Psoas muscle (tissue), 8 donors: ENCODE data around the gene UTP25. TPM values are rescaled to one million over a fixed set of nuclear protein-coding genes. Genes with fewer than 3 reads are reported as not detected.
"Not testable (repeated sequence)": the region's sequence is repeated elsewhere in the genome, so short reads cannot be mapped to it uniquely, and the experiment has no call there.

Experiments
- ATAC-seq, 4 donors: fragments of 200-7000 bp; cut with Tn5 transposase; one replicate each; pipeline ENCODE4 v1.9.1; 2020; ENCODE audit warnings: moderate library complexity in 3 of 4, mild to moderate bottlenecking in 2 of 4
- DNase-seq, 2 donors: peaks; one replicate each; pipeline ENCODE4 v3.0.0-alpha.2; 2020
- H3K27ac ChIP-seq: fragments of 200-600 bp; one replicate; pipeline ENCODE4 v1.8.0; 2022
- H3K27me3 ChIP-seq, 3 donors: fragments of 200-600 bp in 1 of 3; one replicate each; pipeline versions ENCODE4 v1.6.1 to v1.8.0; 2013 to 2022; ENCODE audit warnings: low read length in 2 of 3, mild to moderate bottlenecking in 2 of 3, moderate library complexity in 1 of 3; ENCODE audit not compliant: insufficient read depth in 3 of 3
- H3K36me3 ChIP-seq, 2 donors: fragments of 200-600 bp in 1 of 2; one replicate each; pipeline versions ENCODE4 v1.6.1 to v1.8.0; 2013 to 2022; ENCODE audit warnings: low read depth in 1 of 2, mild to moderate bottlenecking in 1 of 2, moderate library complexity in 1 of 2; ENCODE audit not compliant: insufficient read depth in 1 of 2
- H3K4me1 ChIP-seq: fragments of 200-600 bp; one replicate; pipeline ENCODE4 v1.8.0; 2022
- H3K4me3 ChIP-seq: fragments of 200-600 bp; one replicate; pipeline ENCODE4 v1.8.0; 2022; ENCODE audit warnings: mild to moderate bottlenecking
- H3K9me3 ChIP-seq: fragments of 200-600 bp; one replicate; pipeline ENCODE4 v1.8.0; 2022
- CTCF ChIP-seq: fragments of 200-600 bp; IDR thresholded peaks from one replicate; pipeline ENCODE4 v1.8.0; 2022; ENCODE audit warnings: antibody characterized with exemption
- WGBS, 3 donors: extraction: QIAGEN DNeasy Blood & Tissue Kit; methylation state at CpG; one replicate each; pipeline versions ENCODE4 v1.1.6 to v1.1.7; 2013; 5-methylcytosine and 5-hydroxymethylcytosine counted together
- intact Hi-C, 2 donors: fragments of 100-400 bp; cut with DNase I; formaldehyde crosslinking; loops; one replicate each; pipeline versions ENCODE4 v1.11.0 to v1.14.2; 2022
- polyA plus RNA-seq, 3 donors: library from polyadenylated mRNA; stranded (reverse); fragments of 200-250 nt; gene quantifications; one replicate each; pipeline ENCODE4 v1.2.3, GENCODE V29; 2013
- total RNA-seq, 4 donors: library from RNA; stranded (reverse); fragmentation: NEBNext Ultra II Directional in 2 of 4; extraction: Animal tissue kit (Norgen Biotek cat#: 25700) in 2 of 4; gene quantifications; one replicate each; pipeline versions ENCODE4 v1.2.1 to v1.2.4, GENCODE V29; 2021 to 2023
- donor health status: healthy with polysubstance abuse.
- donor health status: DM: no; HTN: no; CAD: no; lungs with moderate emphysema.
- donor health status: Bipolar disorder and iron deficiency.
- donor health status: healthy.
- donor health status: DM: yes; HTN: yes; CAD: no.
- donor health status: DM: no; HTN: no; CAD: no.
- donor health status: DM: no; HTN: no; CAD: no.
- donor health status: DM: yes; HTN: yes; CAD: no.

UTP25 gene
- total and polyA plus RNA-seq, 7 donors = 1.9 to 5.4 (median 3.9) TPM

GRCh38 chr1:209901211-209901610 lies 73.4 kb downstream of the UTP25 start:
- no peak for TF ChIP-seq CTCF
- ATAC-seq (no peak), DNase-seq (no peak)
- 89 to 92% (median 91%) methylated on average over 2 of the region's 2 CpGs for WGBS, 3 donors
- no peak overlapping the region for H3K4me3 ChIP-seq
- no peak overlapping the region for H3K27ac ChIP-seq
- no peaks in the 10 kb centered on the region for H3K27me3 ChIP-seq
- intact Hi-C loops = no loop called here
- no peaks in the 10 kb centered on the region for H3K9me3 ChIP-seq
- H3K4me1 ChIP-seq = no peaks in the 10 kb centered on the region
- H3K36me3 ChIP-seq = no peaks in the 10 kb centered on the region

- 79 to 100% methylated on average over 1 of the region's 1 CpG; no CpG with 5 or more reads in 1 of the 3 donors for WGBS, 3 donors
- H3K27ac ChIP-seq, intact Hi-C loops, H3K27me3 ChIP-seq, H3K36me3 ChIP-seq, H3K4me3 ChIP-seq, DNase-seq, H3K9me3 ChIP-seq, H3K4me1 ChIP-seq, ATAC-seq: not testable (repeated sequence)
Observed at GRCh38 chr1:209904774-209905173, 77.0 kb downstream of the UTP25 start.

Other genes with a start within 250 kb of the UTP25 start
- gene CAMK1G, start 244.3 kb upstream of the UTP25 start, total RNA-seq = under 1 TPM in 2 of 4 donors, not detected in 2; 0.42 to 0.50 TPM
- gene CAMK1G, start 244.3 kb upstream of the UTP25 start, polyA plus RNA-seq = 1 to 10 TPM in 1 of 3 donors, under 1 TPM in 1, not detected in 1; 0.04 to 1.4 TPM
- gene LAMB3, start 175.5 kb upstream of the UTP25 start, total RNA-seq = 1 to 10 TPM in 3 of 4 donors, under 1 TPM in 1; 0.88 to 2.7 (median 1.8) TPM
- 1 to 10 TPM in 2 of 3 donors, under 1 TPM in 1; 0.98 to 2.6 (median 2.0) TPM for gene LAMB3, start 175.5 kb upstream of the UTP25 start, polyA plus RNA-seq
- 100 to 1,000 TPM in 2 of 4 donors, 10 to 100 TPM in 2; 50.0 to 468 (median 92.8) TPM for gene G0S2, start 152.6 kb upstream of the UTP25 start, total RNA-seq
- 100 to 1,000 TPM in 1 of 3 donors, 10 to 100 TPM in 2; 49.9 to 561 (median 89.0) TPM for gene G0S2, start 152.6 kb upstream of the UTP25 start, polyA plus RNA-seq
- 1 to 10 TPM; 1.3 to 3.0 (median 2.1) TPM for gene HSD11B1, start 123.1 kb upstream of the UTP25 start, total RNA-seq
- gene HSD11B1, start 123.1 kb upstream of the UTP25 start, polyA plus RNA-seq = 1 to 10 TPM; 1.0 to 2.0 (median 1.2) TPM
- 1 to 10 TPM in 3 of 4 donors, under 1 TPM in 1; 0.84 to 2.0 (median 1.8) TPM for gene TRAF3IP3, start 71.9 kb upstream of the UTP25 start, total RNA-seq
- under 1 TPM; 0.23 to 0.35 (median 0.27) TPM for gene TRAF3IP3, start 71.9 kb upstream of the UTP25 start, polyA plus RNA-seq
- gene C1orf74, start 43.4 kb upstream of the UTP25 start, total RNA-seq = 1 to 10 TPM in 2 of 4 donors, under 1 TPM in 2; 0.54 to 1.4 (median 0.99) TPM
- 1 to 10 TPM in 2 of 3 donors, under 1 TPM in 1; 0.45 to 1.8 (median 1.6) TPM for gene C1orf74, start 43.4 kb upstream of the UTP25 start, polyA plus RNA-seq
- gene IRF6, start 21.8 kb upstream of the UTP25 start, total RNA-seq = 1 to 10 TPM in 2 of 4 donors, under 1 TPM in 1, not detected in 1; 0.32 to 5.1 (median 1.1) TPM
- gene IRF6, start 21.8 kb upstream of the UTP25 start, polyA plus RNA-seq = under 1 TPM; 0.26 to 0.42 (median 0.31) TPM
- gene SYT14, start 110.2 kb downstream of the UTP25 start, total RNA-seq = under 1 TPM in 2 of 4 donors, not detected in 2; 0.06 to 0.18 TPM
- under 1 TPM in 2 of 3 donors, not detected in 1; under 0.01 to 0.01 TPM for gene SYT14, start 110.2 kb downstream of the UTP25 start, polyA plus RNA-seq